ENCODE measurements around the gene SLC7A8. TPM values are rescaled to one million over a fixed set of nuclear protein-coding genes. Genes with fewer than 3 reads are reported as not detected.

Gene SLC7A8
- total and polyA plus RNA-seq, 2 donors (not counting 1 experiment from before 2014, with no cell fraction given): 1.4 to 10.2 TPM

DNA sequence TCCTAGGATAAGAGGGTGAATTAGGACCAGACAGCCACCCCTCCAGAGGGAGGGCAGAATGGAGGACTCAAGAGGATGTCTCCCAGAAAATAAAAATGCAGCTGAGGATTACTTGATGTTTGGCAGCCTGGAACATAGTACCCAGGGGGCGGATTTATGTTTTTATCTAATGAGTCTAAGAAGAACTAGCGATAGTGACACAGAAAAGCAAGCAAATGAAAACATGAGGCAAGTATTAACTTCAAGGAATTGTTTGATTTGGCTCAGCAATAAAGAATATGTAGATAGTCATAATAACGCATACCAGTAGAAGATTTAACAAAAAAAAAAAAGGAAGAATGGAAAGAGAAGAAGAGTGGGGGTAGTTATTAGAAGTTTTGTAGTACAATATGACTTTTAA lies 10.0 kb upstream of the SLC7A8 start:
- no peak for DNase-seq (ENCODE audit: low read depth in 2 of 2)
- no peak overlapping the region for H3K27ac ChIP-seq (ENCODE audit: insufficient read depth, low read length)
- no peaks in the 10 kb centered on the region for H3K9me3 ChIP-seq (ENCODE audit: control insufficient read depth, insufficient read depth, low read depth, low read length)
- TF ChIP-seq CTCF (conservative IDR thresholded peaks at IDR 0.05 in 1 of 2, IDR thresholded peaks at IDR 0.05 in 1 of 2; ENCODE audit: low read depth in 1 of 2, low read length in 2 of 2) (no peak), EZH2 (IDR thresholded peaks at IDR 0.05; ENCODE audit: low read length, missing control alignments) (no peak)
- H3K36me3 ChIP-seq (ENCODE audit: control insufficient read depth, insufficient read depth, low read length): no peaks in the 10 kb centered on the region
- H3K4me3 ChIP-seq (replicated peaks in 1 of 4; ENCODE audit: control extremely low read depth in 1 of 4, insufficient read depth in 1 of 4, low read depth in 3 of 4, low read length in 4 of 4): no peak overlapping the region
- H2AFZ ChIP-seq (ENCODE audit: low read length): no peak overlapping the region
- no peaks in the 10 kb centered on the region for H3K79me2 ChIP-seq (ENCODE audit: control insufficient read depth, insufficient read depth, low read length)
- H3K27me3 ChIP-seq (ENCODE audit: control insufficient read depth, insufficient read depth, low read length): no peaks in the 10 kb centered on the region
- no peaks in the 10 kb centered on the region for H3K4me1 ChIP-seq (ENCODE audit: control insufficient read depth, extremely low read depth, insufficient read depth, low read length)
- H3K4me2 ChIP-seq (ENCODE audit: extremely low read depth, insufficient read depth, low read length): no peak overlapping the region
- no peaks in the 10 kb centered on the region for H4K20me1 ChIP-seq (ENCODE audit: control insufficient read depth, extremely low read depth, insufficient read depth, low read length)
- no peak overlapping the region for H3K9ac ChIP-seq (ENCODE audit: insufficient read depth, low read length)

- no peaks in the 10 kb centered on the region for H3K9me3 ChIP-seq (ENCODE audit: control insufficient read depth, insufficient read depth, low read depth, low read length)
- no peak overlapping the region for H3K4me3 ChIP-seq (replicated peaks in 1 of 4; ENCODE audit: control extremely low read depth in 1 of 4, insufficient read depth in 1 of 4, low read depth in 3 of 4, low read length in 4 of 4)
- H3K4me2 ChIP-seq (ENCODE audit: extremely low read depth, insufficient read depth, low read length): no peak overlapping the region
- H3K9ac ChIP-seq (ENCODE audit: insufficient read depth, low read length): no peak overlapping the region
- H3K4me1 ChIP-seq (ENCODE audit: control insufficient read depth, extremely low read depth, insufficient read depth, low read length): no peaks in the 10 kb centered on the region
- DNase-seq (ENCODE audit: low read depth in 2 of 2): no peak
- H3K79me2 ChIP-seq (ENCODE audit: control insufficient read depth, insufficient read depth, low read length): no peaks in the 10 kb centered on the region
- no peaks in the 10 kb centered on the region for H3K36me3 ChIP-seq (ENCODE audit: control insufficient read depth, insufficient read depth, low read length)
- H4K20me1 ChIP-seq (ENCODE audit: control insufficient read depth, extremely low read depth, insufficient read depth, low read length): no peaks in the 10 kb centered on the region
- no peak for TF ChIP-seq CTCF (conservative IDR thresholded peaks at IDR 0.05 in 1 of 2, IDR thresholded peaks at IDR 0.05 in 1 of 2; ENCODE audit: low read depth in 1 of 2, low read length in 2 of 2)
- no peak for TF ChIP-seq EZH2 (IDR thresholded peaks at IDR 0.05; ENCODE audit: low read length, missing control alignments)
- H3K27me3 ChIP-seq (ENCODE audit: control insufficient read depth, insufficient read depth, low read length): no peaks in the 10 kb centered on the region
- H2AFZ ChIP-seq (ENCODE audit: low read length): no peak overlapping the region
- no peak overlapping the region for H3K27ac ChIP-seq (ENCODE audit: insufficient read depth, low read length)
These were observed 4.5 kb upstream of the SLC7A8 start for GRCh38 chr14:23187925-23188324.

GRCh38 chr14:23186913-23187654 lies 3.6 kb upstream of the SLC7A8 start:
- Histone ChIP-seq H3K4me3 (replicated peaks in 1 of 4; ENCODE audit: control extremely low read depth in 1 of 4, insufficient read depth in 1 of 4, low read depth in 3 of 4, low read length in 4 of 4) (no peak overlapping the region), H3K9me3 (ENCODE audit: control insufficient read depth, insufficient read depth, low read depth, low read length) (no peaks in the 10 kb centered on the region), H3K27ac (ENCODE audit: insufficient read depth, low read length) (no peak overlapping the region), H3K4me1 (ENCODE audit: control insufficient read depth, extremely low read depth, insufficient read depth, low read length) (no peaks in the 10 kb centered on the region), H2AFZ (ENCODE audit: low read length) (no peak overlapping the region), H3K9ac (ENCODE audit: insufficient read depth, low read length) (no peak overlapping the region), H3K79me2 (ENCODE audit: control insufficient read depth, insufficient read depth, low read length) (no peaks in the 10 kb centered on the region), H4K20me1 (ENCODE audit: control insufficient read depth, extremely low read depth, insufficient read depth, low read length) (no peaks in the 10 kb centered on the region), H3K27me3 (ENCODE audit: control insufficient read depth, insufficient read depth, low read length) (peaks cover 7% of the 10 kb centered on the region), H3K36me3 (ENCODE audit: control insufficient read depth, insufficient read depth, low read length) (no peaks in the 10 kb centered on the region), H3K4me2 (ENCODE audit: extremely low read depth, insufficient read depth, low read length) (no peak overlapping the region)
- DNase-seq (ENCODE audit: low read depth in 2 of 2): peak; percentile 53 to 84
- TF ChIP-seq CTCF (conservative IDR thresholded peaks at IDR 0.05 in 1 of 2, IDR thresholded peaks at IDR 0.05 in 1 of 2; ENCODE audit: low read depth in 1 of 2, low read length in 2 of 2) (peak; percentile 88 to 93), EZH2 (IDR thresholded peaks at IDR 0.05; ENCODE audit: low read length, missing control alignments) (no peak)
